Hematopoietic multipotent progenitor cell treated with erythropoietin and hydrocortisone succinate and interleukin-3 and kit ligand, for 17 days (in vitro differentiated cells): ENCODE measurements around the gene NDUFA5.
"Not testable (repeated sequence)": the region's sequence is repeated elsewhere in the genome, so short reads cannot be mapped to it uniquely, and the experiment has no call there.

Experiments used
- DNase-seq: peaks from one replicate; pipeline ENCODE4 v3.0.0-alpha.2; 2015; ENCODE audit warnings: low spot score

NDUFA5 gene

DNA sequence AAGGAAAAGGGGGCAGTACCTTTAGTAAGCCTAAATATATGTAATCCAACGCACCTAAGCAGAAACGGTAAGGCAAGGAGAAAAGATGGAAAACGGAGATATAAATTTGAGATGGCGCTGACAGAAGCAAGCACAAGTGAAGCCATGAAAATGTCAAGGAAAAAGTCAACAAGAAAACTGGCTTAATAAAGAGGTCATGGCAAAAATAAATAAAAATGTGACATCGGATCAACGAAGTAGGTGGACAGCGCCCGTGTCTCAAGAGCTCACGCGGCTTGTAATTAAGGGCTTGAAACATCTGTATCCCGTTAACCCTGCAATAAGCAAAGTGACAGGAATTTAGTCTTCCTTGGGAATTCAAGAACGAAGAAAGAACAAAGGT is 611 bp downstream of the NDUFA5 start:
- DNase-seq = no peak

GRCh38 chr7:123555484-123555883 is 2.1 kb downstream of the NDUFA5 start:
- DNase-seq = no peak

- DNase-seq = no peak
These were observed 4.5 kb downstream of the NDUFA5 start for GRCh38 chr7:123553159-123553558.

DNA sequence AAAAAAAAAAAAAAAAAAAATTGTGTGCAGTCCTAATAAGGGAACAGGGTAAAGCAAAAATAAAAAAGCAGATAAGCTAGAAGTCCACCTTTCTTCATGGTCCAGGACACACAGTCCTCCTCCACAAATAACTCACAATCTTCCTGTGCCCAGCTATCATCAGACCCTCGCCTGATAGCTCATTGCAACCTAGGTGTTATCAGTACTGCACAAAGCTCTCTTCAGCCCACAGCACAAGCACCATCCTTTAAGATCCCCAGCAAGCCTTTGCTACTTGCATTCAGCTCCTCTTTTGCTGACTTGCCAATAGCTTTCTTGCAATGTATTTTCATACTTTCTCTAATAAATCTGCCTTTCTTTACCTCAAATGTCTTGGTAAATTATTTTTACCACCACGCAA is 5.0 kb downstream of the NDUFA5 start:
- no peak for DNase-seq

GRCh38 chr7:123552134-123552533 is 5.5 kb downstream of the NDUFA5 start:
- not testable (repeated sequence) for DNase-seq

DNA sequence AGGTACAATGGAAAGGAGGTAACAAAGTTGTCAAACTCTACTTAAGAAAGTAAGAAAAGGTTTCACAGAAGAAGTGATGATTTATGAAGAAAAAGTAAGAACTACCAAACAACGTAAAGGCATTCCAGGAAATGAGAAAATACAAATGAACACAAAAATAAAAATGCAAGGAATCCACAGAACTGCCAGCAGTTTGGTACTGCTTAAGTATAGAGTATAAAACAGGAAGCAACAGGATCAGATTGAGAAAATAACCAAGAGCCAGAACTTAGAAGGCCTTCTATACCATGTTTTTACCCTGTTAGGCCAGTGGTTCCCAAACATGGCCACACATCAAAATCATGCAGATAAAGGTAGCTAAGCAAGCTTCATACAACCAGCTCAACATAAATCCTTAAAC is 9.2 kb downstream of the NDUFA5 start:
- no peak for DNase-seq

GRCh38 chr7:123539871-123540270 is 17.7 kb downstream of the NDUFA5 start:
- DNase-seq = no peak

GRCh38 chr7:123538897-123539296 is 18.7 kb downstream of the NDUFA5 start:
- DNase-seq = no peak

GRCh38 chr7:123538189-123538714 is 19.4 kb downstream of the NDUFA5 start:
- peak; percentile 33 for DNase-seq

GRCh38 chr7:123537026-123537642 is 20.5 kb downstream of the NDUFA5 start:
- peak; percentile 50 for DNase-seq

DNA sequence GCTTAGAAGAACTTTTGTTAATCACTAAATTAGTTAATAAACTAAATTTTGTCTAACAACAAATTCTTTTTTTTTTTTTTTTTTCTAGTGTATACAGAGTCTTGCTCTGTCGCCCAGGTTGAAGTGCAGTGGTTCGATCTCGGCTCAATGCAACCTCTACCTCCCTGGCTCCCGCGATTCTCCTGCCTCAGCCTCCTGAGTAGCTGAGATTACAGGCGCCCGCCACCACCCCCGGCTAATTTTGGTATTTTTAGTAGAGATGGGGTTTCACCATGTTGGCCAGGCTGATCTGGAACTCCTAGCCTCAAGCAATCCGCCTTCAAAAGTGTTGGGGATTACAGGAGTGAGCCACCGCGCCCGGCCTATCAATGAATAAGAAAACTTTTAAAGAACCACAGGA is 22.1 kb downstream of the NDUFA5 start:
- no peak for DNase-seq

- peak; percentile 98 for DNase-seq
These were observed 23.0 kb downstream of the NDUFA5 start, which contains the start of gene IQUB for GRCh38 chr7:123534383-123535260. Gene IQUB (minus strand): TSS chr7:123534595. CDS start chr7:123512340, 22,255 bp downstream.

GRCh38 chr7:123533929-123534382 is 23.7 kb downstream of the NDUFA5 start:
- peak; percentile 24 for DNase-seq

DNA sequence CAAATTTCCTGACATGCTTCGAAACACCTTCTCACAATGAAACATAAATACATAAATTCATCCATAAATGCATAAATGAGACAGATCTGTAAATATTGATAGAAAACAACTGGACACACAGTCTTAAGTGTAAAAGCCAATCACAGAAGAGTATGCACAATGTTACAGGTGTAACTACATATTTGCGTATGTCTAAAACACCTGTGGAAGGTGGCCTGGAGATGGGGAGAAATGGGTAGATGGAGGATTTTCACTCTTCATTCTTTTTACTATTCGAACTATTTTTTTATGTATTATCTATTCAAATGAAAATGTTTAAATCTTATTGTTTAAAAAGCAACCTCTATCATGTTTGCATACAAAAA is 24.1 kb downstream of the NDUFA5 start:
- DNase-seq = no peak

DNA sequence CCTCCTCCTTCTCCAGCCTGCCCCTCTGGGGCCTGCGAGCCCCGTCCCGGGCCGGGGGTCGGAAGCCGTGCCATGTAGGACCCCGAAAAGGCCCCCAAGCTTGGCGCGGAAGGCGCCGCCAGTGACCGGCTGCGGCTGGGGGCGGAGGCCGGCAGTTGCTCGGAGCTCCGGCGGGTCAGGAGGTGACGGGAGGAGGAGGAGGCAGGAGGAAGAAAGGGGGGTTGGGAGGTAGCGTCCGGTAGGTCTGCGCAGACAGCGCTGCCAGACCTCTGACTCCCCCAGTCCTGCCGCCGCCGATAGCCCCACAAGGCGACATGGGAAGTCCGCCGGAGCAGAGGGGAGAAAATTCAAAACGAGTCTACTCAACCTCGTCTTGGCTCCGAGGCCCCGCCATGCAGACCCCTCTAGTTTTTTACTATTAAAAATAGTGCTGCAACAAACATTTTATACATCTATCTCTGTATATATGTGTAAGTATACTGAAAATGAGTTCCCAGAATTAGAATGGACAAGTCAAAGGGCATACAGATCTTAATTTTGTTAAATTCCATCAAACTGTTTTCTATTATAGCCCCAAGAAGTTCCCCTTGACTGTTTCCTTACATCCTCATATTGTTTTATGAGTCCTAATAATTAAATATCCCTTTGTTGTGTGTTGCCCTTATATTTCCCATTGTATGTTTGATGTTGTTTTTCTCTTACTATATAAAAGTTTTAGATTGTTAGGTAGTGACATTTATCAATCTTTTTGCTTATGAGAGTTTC is 24.6 kb downstream of the NDUFA5 start:
- DNase-seq = not testable (repeated sequence)

GRCh38 chr7:123532343-123532742 is 25.3 kb downstream of the NDUFA5 start:
- DNase-seq = not testable (repeated sequence)

DNA sequence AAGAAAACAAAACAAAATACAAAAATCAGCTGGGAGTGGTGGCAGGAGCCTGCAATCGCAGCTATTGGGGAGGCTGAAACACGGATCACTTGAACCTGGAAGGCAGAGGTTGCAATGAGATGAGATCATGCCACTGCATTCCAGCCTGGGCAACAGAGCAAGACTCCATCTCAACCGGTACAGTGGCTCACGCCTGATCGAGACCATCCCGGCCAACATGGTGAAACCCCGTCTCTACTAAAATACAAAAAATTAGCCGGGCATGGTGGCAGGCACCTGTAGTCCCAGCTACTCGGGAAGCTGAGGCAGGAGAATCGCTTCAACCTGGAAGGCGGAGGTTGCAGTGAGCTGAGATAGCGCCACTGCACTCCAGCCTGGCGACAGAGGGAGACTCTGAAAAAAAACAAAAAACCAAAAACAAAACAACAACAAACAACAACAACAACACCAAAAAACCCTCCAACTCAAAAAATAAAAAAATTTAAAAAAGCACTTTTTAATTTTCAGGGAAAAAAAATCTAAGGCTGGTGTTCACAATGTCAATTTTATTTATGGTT is 27.5 kb downstream of the NDUFA5 start:
- not testable (repeated sequence) for DNase-seq

DNA sequence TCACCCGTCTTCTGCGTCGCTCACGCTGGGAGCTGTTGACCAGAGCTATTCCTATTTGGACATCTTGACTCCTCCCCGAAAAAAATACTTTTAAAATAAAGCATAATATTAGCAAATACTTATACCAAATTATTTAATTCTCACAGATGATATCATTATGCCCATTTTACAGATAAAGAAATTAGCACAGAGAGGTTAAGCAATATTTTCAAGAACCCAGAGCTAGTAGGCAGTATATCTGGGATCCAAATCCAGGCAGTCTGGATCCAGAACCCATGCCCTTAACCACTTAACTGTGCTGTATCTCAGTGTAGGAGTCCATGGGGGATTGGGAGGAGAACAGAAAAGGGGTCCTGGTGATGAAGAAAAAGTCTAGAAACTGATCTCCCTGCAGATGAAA is 29.4 kb downstream of the NDUFA5 start:
- DNase-seq = no peak

DNA sequence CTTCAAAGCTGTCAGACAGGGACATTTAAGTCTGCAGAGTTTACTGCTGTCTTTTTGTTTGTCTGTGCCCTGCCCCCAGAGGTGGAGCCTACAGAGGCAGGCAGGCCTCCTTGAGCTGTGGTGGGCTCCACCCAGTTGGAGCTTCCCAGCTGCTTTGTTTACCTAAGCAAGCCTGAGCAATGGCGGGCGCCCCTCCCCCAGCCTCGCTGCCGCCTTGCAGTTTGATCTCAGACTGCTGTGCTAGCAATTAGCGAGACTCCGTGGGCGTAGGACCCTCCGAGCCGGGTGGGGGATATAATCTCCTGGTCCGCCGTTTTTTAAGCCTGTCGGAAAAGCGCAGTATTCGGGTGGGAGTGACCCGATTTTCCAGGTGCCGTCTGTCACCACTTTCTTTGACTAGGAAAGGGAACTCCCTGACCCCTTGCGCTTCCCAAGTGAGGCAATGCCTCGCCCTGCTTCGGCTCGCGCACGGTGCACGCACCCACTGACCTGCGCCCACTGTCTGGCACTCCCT is 29.8 kb downstream of the NDUFA5 start:
- DNase-seq = not testable (repeated sequence)

GRCh38 chr7:123526533-123526932 is 31.1 kb downstream of the NDUFA5 start:
- DNase-seq = not testable (repeated sequence)

DNA sequence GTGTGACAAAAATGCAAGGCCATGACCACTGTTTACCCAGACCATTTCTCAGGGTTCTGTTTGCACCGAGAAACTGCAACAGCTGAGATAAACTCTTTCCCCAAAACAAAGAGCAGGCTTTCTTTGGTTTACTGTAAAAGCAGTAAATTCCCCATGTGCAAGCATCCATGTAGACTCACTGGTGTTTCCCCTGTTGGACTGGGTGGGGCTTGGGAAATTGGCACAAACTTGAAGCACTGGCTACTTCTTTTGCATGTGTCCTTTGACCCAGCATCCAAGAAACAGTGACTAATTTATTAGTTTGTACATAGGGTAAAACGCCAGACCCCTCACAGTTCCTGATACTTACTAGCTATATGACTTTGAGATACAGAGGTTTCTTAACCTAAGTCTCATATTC is 35.6 kb downstream of the NDUFA5 start:
- no peak for DNase-seq

DNA sequence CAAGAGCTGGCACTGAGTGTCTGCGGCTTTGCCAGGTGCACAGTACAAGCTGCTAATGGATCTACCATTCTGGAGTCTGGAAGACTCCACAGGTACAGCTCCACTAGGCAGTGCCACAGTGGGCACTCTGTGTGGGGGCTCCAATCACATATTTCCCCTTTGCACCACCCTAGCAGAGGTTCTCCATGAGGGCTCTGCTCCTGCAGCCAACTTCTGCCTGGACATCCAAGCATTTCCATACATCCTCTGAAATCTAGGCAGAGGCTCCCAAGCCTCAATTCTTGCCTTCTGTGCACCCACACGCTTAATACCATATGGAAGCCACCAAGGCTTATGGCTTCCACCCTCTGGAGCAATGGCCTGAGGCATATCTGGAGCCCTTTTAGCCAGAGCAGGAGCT is 52.4 kb downstream of the NDUFA5 start:
- DNase-seq = no peak
